Stimulated activated CD8-positive, alpha-beta memory T cell treated with anti-CD3 and anti-CD28 coated beads, Interleukin-12 subunit alpha, Interleukin-12 subunit beta, amount 100 ng/mL, for 1 hour (primary cell): ENCODE measurements around the gene CACNA2D1.

ENCODE experiments used
- DNase-seq: peaks from one replicate; pipeline ENCODE4 v3.0.0-alpha.2; 2020; ENCODE audit warnings: low read depth

CACNA2D1 gene

GRCh38 chr7:82226191-82226590 is 217.4 kb downstream of the CACNA2D1 start:
- DNase-seq: no peak

GRCh38 chr7:82224529-82224928 is 219.0 kb downstream of the CACNA2D1 start:
- no peak for DNase-seq

GRCh38 chr7:82223580-82223979 is 220.0 kb downstream of the CACNA2D1 start:
- no peak for DNase-seq

GRCh38 chr7:82221152-82221674 is 222.4 kb downstream of the CACNA2D1 start:
- DNase-seq: no peak

GRCh38 chr7:82212466-82212865 is 231.1 kb downstream of the CACNA2D1 start:
- no peak for DNase-seq

- DNase-seq: no peak
Observed at GRCh38 chr7:82211333-82211732, 232.2 kb downstream of the CACNA2D1 start.

GRCh38 chr7:82210416-82211184 is 233.0 kb downstream of the CACNA2D1 start:
- no peak for DNase-seq

GRCh38 chr7:82209179-82209747 is 234.3 kb downstream of the CACNA2D1 start:
- DNase-seq: no peak

- DNase-seq: no peak
Observed at GRCh38 chr7:82204694-82205093, 238.9 kb downstream of the CACNA2D1 start.

- DNase-seq: no peak
Observed at GRCh38 chr7:82202965-82203364, 240.6 kb downstream of the CACNA2D1 start.

- DNase-seq: no peak
Observed at GRCh38 chr7:82202107-82202506, 241.5 kb downstream of the CACNA2D1 start.

- DNase-seq: no peak
Observed at GRCh38 chr7:82200601-82201000, 243.0 kb downstream of the CACNA2D1 start.

- no peak for DNase-seq
Observed at GRCh38 chr7:82194016-82194643, 249.4 kb downstream of the CACNA2D1 start.

GRCh38 chr7:82188636-82189035 is 254.9 kb downstream of the CACNA2D1 start:
- DNase-seq: no peak

- DNase-seq: no peak
Observed at GRCh38 chr7:82185443-82185842, 258.1 kb downstream of the CACNA2D1 start.

- no peak for DNase-seq
Observed at GRCh38 chr7:82183634-82184033, 259.9 kb downstream of the CACNA2D1 start.

GRCh38 chr7:82179311-82179710 is 264.3 kb downstream of the CACNA2D1 start:
- no peak for DNase-seq

- DNase-seq: no peak
Observed at GRCh38 chr7:82175319-82175718, 268.3 kb downstream of the CACNA2D1 start.

GRCh38 chr7:82173400-82174021 is 270.1 kb downstream of the CACNA2D1 start:
- no peak for DNase-seq

- no peak for DNase-seq
Observed at GRCh38 chr7:82172881-82173280, 270.7 kb downstream of the CACNA2D1 start.

- DNase-seq: no peak
Observed at GRCh38 chr7:82172017-82172416, 271.6 kb downstream of the CACNA2D1 start.

- no peak for DNase-seq
Observed at GRCh38 chr7:82167558-82168314, 275.8 kb downstream of the CACNA2D1 start.
